Activated CD8-positive, alpha-beta memory T cell treated with anti-CD3 and anti-CD28 coated beads for 36 hours (primary cell): ENCODE results near the gene SP3. TPM values are rescaled to one million over a fixed set of nuclear protein-coding genes. Genes with fewer than 3 reads are reported as not detected.

Experiments used
- CTCF ChIA-PET: fragments of 350-600 bp; sonication (Branson Sonifier 250); formaldehyde crosslinking; loops from one replicate; lab custom pipeline; 2021; ENCODE audit warnings: antibody characterized with exemption; lab: Charles Lee
- POLR2A ChIA-PET: fragments of 350-600 bp; sonication (Branson Sonifier 250); formaldehyde crosslinking; loops from one replicate; lab custom pipeline; 2021; ENCODE audit warnings: antibody characterized with exemption; lab: Charles Lee
- total RNA-seq, 2 experiments: library from RNA; stranded (reverse); gene quantifications; one replicate each; pipeline ENCODE4 v1.2.3, GENCODE V29; 2021

Gene SP3
- total RNA-seq = 10 to 100 TPM; 84.8 to 95.5 TPM

DNA sequence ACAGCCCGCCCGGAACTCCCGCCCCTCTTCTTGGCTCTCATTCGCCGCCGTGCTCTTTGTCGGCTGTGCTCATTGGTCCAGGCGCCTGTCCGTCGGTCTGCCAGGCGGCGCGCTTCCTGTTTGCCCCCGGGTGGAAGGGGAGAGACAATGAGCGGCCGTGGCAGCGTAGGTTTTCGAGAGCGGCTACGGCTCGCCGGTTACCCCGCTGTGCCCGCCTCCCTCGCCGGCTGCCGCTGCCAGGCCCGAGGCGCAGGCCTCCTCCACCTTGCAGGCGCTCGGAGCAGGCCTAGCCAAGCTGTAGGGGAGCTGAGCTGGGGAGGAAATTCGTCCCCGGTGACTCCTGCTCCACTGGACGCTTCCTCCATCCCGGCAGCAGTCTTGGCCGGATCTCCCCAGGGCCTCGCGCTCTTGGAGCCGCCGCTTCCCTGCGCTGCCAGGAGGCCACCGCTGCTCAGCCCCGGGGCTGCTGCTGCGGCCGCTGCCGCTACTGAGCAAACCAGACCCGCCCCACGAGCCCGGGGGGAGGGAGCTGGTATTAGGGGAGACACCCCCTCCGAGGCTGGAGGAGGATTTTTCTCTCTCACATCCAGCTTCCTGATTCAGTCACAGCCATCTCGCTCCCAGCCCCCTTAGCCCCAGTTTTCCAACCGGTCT, at the start of gene SP3:
TSS of gene SP3 (minus strand) at position 2 of the 654 bp plus-strand sequence. CDS start 202 bp downstream, outside the sequence.
- ChIA-PET CTCF (no interaction called here), POLR2A (interaction anchor here (0.8 kb wide), 1 partner anchor 8 kb away, joined by 5 read pairs; no protein-coding TSS in a partner anchor)

DNA sequence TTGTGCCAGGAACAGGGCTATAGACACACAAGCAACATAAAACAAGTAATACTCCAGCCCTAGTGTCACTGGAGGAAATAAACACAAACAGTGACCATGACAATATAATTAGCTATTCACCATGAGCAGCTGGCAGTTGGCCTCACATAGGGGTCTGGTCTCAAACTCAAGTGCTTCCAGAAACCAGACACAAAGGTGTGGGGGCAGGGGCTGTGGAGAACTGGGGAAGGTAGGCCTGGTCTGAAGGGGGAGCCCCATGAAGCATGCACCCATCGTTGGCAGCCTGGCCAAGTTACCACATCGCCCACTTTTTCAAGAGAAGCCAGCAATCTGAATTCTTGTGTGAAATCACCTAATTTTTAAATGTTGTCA, 49.5 kb upstream of the SP3 start:
- ChIA-PET POLR2A (no interaction called here), CTCF (no interaction called here)

DNA sequence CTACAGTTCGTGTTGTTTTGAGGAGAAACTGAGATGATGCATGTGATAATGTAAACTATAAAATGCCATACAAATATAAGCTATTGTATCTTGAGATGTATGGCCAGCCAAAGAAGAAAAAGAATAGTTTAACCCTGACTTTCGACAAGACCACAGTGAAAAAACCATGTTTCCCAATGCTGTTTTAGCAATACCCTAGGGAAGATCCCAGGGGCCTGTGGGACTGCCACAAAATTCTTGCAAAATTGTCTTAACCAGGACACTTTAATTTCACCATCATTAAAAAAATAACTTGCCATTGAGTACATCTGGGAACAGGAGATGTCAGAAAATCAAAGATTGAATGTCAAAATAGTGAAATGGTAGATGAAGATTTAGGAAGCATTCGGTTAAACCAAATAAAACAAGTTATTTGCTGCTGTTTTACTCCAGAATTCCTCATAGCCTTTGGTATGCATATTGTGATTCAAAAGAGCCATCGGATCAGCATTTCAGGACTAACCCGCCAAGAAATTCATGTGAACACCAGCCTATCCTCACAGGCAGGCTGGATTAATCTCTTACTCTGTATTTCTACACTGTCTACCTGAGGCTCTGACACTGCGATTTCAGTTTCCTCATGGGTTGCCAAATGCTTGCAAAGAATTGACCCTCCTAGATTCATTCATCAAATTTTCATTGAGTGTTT, 49.0 kb upstream of the SP3 start:
- ChIA-PET POLR2A (no interaction called here), CTCF (no interaction called here)

DNA sequence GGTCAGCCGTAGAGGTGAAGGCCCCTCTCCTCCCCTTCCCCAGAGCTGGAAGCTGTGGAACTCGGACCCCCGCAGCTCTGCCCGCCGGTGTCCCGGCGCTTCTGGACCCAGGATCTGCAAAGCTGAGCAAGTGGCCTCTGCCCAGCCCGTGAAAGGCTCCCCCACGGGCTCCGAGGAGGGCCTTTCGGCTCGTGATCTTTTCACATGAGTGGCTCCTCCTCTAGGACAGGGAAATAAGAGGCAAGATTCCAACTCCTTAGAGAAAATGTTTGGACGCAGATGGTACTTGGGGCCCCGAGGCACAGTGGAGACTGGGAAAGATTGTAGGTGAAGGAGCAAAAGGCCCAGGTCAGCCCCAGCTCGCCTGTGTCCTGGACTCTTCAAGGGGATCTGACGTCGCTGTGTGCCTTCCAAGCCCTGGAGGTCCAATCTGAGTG, 48.2 kb upstream of the SP3 start:
- POLR2A ChIA-PET = no interaction called here
- CTCF ChIA-PET = no interaction called here

DNA sequence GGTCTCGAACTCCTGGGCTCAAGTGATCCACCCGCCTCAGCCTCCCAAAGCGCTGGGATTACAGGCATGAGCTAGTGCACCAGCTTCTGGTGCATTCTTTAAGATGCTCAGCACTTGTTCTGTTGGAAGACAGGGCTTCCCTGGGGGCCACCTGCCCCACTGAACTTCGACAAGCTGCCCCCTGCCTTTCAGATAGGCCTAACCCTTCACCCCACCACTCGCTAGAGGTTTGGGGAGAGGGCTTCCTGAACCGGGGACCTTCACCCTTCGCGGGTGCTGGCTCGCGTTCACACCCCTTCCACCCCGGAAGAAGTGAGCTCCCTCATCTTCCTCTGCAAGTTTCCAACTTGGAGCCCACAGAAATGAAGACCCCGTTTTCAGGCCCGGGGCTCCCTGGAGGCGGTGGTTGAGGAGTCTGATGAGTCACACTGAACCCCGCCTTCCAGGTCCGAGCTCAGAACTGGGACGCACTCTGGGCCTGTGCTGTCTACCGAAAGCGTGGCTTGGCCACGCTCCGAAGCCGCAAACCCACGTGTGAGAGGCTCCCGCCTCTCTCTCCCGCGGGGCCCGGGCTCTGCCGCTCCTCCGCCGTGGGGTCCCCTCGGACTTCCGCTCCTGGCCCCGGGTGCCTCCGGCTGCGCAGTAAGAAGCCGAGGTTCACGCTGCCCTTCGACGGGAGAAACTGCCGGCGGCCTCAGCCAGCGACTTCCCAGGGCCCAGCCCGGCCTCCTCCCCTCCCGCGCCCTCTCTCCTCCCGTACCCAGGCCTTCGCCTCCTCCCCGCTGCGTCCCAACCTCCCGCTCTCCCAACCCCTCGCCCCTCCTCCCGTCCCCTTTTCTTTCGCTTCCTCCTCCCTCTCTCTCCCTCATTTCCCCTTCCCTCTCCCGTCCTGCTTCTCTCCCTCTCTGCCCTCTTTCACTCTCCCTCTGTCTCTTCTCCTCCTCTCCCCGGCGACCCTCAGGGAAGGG, 47.5 kb upstream of the SP3 start:
- CTCF ChIA-PET = interaction anchor here (1.4 to 1.5 kb wide), 2 partner anchors 9 to 33 kb away, joined by 4 read pairs; no protein-coding TSS in a partner anchor
- POLR2A ChIA-PET = no interaction called here

DNA sequence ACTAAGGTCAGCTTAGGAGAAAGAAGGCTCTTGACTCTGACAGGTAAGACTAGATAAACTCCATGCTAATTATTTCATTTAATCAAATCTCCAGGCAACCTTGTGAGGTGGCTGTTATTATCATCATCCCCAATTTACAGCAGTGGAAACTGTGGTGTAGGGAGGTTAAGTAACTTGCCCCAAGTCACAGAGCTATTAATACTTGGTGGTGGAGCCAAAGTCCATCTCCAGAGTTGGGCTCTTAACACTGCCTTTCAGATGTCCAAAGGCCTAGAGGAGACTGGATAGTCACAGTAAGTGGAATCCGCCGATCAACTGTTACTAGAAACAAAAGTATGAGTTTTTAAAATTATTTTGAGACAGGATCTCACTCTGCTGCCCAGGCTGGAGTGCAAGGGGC, 46.6 kb upstream of the SP3 start:
- ChIA-PET CTCF (interaction anchor here (1.4 to 1.5 kb wide), 2 partner anchors 10 to 32 kb away, joined by 4 read pairs; no protein-coding TSS in a partner anchor), POLR2A (no interaction called here)

DNA sequence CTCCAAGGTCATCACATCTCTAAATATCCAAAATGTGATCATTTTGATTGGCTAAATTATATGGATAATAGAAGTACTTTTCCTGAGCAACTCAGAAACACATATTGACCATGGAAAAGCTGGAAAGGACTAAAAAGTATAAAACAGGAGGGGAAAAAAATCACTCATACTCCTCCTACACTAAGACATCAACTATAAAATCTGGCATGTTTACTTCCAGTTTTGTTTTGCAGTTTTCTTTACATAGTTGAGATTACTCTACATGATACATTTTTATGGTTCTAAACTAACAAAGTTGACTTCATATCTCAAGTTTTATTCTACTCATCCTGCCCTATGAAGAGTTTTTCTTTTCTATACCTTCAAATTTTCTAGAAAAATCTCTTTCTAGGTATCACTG, 46.0 kb upstream of the SP3 start:
- ChIA-PET CTCF (no interaction called here), POLR2A (interaction anchor here (0.7 kb wide), 1 partner anchor 482 kb away, joined by 3 read pairs; no protein-coding TSS in a partner anchor)

DNA sequence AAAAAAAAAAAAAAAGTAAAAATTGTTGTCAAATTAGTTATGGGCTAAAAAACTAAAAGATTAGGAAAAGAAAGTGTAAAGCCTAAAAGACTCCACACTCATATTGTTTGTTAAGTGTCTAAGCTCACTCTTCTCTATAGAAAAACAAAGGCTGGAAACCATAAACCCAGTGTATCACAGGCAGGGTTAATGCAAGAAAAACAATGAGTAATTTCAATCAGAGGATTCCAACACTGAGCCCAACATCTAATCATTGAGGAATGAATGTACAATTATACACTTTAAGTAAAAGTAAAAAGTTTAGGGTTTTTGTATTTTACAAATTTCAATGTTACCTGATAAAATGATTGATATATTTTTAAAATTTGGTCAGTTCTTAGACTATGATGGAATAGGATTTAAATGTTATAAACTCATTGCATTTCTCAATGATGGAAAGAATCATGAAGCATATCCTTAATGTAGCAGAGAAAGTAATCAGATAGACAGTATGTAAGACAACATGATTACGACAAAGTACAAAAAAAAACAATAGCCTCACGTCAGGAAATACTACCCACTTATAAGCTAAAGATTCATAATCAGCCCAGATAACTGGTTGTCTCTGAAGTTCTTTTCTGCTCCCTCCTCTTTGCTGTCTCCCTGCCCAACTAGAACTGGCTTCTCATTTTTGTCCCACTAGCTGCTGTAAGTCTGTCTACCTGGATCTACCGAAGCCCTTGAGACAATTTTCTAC, 44.5 kb upstream of the SP3 start:
- CTCF ChIA-PET = no interaction called here
- POLR2A ChIA-PET = no interaction called here

DNA sequence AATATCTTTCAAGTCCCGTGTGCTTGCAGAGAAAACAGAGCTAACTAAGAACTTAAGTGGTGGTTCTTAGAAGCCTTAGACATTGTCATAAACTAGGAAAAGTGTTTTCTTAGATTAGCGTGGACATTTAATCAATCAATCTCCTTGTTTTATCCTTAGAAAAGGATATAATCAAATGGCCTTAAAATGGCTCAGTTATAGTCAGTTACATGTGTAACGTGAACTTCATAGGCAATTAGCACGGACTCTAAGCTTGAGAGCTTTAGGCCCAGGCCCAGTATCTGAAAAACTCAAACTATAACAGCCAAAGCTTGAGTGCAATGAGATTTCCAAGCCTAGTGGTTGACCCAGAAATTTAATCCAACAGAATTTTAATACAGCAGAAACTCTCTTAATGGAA, 43.5 kb upstream of the SP3 start:
- POLR2A ChIA-PET = no interaction called here
- CTCF ChIA-PET = no interaction called here

DNA sequence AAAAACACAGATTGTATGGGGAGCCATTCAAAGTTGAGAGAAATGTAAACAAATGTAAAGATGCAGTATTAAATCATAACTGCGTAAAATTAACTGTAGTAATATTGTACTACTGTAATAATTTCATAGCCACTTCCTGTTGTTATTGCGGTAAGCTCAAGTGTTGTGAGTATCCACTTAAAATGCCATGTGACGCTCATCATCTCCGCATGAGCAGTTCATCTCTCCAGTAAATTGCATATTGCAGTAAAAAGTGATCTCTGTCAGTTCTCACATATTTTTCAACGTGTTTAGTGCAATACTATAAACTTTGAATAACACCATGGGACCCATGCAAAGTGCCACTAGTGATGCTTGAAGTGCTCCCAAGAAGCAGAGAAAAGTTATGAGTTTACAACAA, 41.8 kb upstream of the SP3 start:
- CTCF ChIA-PET = interaction anchor here (0.7 kb wide), 1 partner anchor 11 kb away, joined by 3 read pairs; no protein-coding TSS in a partner anchor
- POLR2A ChIA-PET = interaction anchor here (0.7 kb wide), 1 partner anchor 121 kb away, joined by 4 read pairs; no protein-coding TSS in a partner anchor

DNA sequence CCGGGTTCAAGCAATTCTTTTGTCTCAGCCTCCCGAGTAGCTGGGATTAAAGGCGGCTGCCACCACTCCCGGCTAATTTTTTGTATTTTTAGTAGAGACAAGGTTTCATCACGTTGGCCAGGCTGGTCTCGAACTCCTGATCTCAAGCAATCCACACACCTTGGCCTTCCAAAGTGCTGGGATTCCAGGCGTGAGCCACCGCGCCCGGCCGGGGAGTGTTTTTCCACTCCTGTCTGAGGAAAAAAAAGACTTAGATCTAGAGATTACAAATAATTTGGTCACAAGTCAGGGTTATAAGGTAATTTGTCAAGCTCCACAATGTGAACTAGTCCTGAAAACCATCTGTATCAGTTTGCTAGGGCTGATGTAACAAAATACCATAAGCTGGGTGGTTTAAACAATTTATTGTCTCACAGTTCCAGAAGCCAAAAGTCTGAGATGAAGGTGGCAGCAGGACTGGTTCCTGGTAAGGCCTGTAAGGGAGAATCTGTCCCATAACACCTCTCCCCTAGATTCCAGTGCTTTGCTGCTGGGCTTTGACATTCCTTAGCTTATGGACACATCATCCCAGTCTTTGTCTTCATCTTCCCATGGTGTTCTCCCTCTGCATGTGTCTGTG, 40.7 kb upstream of the SP3 start:
- POLR2A ChIA-PET = no interaction called here
- CTCF ChIA-PET = no interaction called here

DNA sequence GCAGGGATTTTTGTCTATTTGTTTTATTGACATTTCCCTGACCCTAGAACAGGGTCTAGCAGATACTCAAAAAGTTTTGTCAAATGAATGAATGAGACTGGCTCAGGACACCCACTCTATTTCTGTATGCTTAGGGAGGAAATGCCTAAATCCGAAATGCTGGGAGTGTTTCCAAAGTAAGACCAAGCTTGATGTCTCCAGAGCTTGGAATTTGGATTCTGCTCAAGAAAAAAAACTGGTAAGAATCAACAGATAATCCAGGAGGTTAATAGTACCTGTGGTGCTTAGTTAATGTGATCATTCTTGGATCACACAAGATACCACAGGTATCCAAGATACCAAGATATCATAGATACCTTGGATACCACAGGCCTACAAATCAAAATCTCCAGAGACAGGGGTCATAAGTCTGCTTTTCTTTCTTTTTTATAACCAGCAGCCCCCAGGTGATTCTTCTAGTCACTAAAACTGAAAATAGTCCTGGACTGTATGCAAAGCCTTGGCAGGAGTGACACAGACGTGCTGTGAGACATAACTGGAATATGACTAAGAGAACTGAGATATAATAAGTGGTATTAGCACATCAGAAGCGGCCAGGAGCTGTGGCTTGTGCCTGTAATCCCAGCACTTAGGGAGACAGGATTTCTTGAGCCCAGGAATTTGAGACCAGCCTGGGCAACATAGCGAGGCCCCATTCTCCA, 39.9 kb upstream of the SP3 start:
- ChIA-PET CTCF (no interaction called here), POLR2A (no interaction called here)

DNA sequence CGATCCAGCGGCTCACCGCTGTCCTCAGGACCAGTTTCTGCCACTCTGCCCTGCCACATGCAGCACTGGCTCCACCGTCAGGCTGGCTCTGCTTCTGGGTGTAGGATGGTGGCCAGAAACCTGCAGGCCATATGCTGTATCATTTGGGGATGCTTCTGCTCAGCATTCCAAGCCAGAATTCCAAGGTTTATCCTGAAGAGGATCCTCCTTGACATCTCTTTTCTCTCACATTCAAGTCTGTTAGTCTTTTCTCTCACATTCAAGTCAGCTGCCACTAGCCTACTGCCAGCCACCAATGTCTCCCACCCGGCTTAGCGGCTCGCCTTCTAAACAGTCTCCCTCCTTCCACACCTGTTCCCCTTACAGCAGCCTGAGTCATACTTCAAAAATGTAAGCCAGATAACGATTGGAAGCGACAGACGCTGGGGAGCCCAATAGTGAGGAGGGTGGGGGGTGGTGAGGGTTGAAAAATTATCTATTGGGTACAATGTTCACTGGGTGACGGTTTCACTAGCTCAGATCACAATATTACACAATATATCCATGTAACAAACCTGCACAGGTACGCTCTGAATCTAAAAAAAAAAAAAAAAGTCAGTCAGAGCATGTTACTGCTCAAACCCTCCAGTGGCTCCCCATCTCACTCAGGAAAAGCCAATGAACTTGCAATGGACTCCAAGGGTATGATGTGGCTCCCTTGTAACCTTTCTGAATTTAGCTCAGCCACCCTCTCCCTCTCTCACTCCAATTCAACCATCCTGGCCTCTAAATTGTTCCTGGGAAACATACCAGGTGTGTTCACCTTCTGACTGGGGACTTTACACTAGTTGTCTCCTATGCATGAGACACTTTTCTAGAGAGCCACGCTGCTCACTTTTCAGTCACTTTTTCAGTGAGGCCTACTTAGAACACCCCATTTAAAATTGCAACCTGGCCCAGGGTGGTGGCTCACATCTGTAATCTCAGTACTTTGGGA, 38.8 kb upstream of the SP3 start:
- ChIA-PET POLR2A (no interaction called here), CTCF (no interaction called here)

DNA sequence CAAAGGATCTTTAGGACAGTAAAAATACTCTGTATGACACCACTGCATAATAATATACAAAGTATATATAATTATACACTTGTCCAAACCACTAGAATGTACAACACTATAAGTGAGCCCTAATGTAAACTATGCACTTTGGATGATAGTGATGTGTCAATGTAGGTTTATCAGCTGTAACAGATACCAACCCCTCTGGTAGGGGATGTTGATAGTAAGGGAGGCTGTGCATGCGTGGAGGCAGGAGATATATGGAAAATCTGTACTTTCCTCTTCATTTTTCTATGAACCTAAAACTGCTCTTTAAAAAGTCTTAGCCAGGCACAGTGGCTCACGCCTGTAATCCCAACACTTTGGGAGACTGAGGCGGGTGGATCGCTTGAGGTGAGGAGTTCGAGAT, 37.5 kb upstream of the SP3 start:
- ChIA-PET POLR2A (no interaction called here), CTCF (no interaction called here)

DNA sequence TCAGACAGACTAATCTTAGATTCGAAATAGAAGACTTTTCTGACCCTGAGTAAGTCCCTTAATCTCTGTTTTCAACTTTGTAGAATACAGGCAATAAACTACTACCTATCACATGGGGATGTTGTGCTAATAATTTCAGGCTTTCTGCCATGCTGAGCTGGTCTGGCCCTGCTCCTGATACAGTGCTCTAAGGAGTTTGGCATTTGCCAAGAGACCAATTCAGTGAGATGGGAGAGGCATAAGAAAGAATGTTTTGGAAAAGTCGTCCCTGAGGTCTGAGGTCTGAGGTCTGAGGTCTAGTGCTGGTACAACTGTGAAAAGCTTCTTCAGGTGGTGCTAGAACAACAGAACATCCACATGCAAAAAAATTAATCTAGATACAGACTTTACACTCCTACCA, 35.9 kb upstream of the SP3 start:
- CTCF ChIA-PET = no interaction called here
- POLR2A ChIA-PET = no interaction called here

DNA sequence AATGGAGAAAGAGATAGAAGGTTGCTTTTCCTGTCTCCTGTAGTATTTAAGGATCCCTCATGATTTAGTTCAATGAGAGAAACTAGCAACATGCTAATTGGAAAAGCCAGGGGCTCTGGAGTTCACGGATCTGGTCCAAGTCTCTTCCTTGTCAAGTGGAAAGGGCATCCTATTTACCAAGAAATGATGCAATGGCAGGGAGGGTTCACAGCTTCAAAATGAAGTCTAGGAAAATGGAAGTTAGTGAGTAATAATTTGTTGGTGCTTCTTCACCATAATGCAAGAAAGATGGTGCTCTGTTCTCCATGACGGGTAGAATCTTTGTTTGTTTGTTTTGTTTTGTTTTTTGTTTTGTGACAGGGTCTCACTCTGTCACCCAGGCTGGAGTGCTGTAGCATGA, 34.6 kb upstream of the SP3 start:
- POLR2A ChIA-PET = no interaction called here
- CTCF ChIA-PET = interaction anchor here (0.5 kb wide), 1 partner anchor 100 kb away, joined by 3 read pairs; no protein-coding TSS in a partner anchor

DNA sequence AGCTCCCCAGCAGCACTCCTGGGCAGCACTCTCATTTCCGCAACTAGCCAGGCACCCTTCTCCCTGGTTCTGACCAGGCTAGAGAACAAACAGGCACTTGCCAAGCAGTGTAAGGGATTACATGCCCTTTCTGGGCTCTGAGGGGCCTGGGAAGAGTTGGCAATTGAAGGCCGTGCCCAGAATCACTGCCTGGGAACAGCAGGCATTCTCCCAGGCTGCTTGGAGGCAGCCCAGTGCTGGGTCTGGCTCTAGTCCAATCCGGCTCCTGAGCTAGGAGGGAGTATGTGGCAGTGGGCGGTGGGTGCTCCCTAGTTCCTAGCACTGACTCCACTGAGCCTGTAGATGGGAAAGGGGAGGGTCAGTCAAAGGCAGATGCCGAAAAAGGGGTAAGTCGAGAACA, 34.1 kb upstream of the SP3 start:
- CTCF ChIA-PET = interaction anchor here (0.5 kb wide), 1 partner anchor 100 kb away, joined by 3 read pairs; no protein-coding TSS in a partner anchor
- POLR2A ChIA-PET = no interaction called here
